Measurements from ENCODE around the gene NPAS3.

DNA sequence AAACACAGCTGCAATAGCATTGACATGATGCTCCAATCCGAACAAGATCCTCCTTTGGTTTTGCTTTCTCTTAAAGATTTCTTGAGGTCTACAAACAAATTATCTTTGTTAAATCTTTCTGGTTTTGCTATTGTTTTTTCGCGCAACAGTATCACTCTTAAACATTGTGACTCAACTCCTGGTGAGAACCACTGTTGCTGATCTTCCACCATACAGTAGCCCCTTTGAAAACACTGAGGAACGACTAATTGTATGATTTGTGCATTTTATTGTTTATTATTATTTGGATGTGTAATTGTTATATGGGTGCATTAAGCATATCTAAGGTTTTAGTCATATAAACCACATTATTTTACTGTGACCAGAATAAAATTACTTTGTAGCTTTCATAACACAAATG lies 729.4 kb downstream of the NPAS3 start:
- TF ChIP-seq, protein P1, sequence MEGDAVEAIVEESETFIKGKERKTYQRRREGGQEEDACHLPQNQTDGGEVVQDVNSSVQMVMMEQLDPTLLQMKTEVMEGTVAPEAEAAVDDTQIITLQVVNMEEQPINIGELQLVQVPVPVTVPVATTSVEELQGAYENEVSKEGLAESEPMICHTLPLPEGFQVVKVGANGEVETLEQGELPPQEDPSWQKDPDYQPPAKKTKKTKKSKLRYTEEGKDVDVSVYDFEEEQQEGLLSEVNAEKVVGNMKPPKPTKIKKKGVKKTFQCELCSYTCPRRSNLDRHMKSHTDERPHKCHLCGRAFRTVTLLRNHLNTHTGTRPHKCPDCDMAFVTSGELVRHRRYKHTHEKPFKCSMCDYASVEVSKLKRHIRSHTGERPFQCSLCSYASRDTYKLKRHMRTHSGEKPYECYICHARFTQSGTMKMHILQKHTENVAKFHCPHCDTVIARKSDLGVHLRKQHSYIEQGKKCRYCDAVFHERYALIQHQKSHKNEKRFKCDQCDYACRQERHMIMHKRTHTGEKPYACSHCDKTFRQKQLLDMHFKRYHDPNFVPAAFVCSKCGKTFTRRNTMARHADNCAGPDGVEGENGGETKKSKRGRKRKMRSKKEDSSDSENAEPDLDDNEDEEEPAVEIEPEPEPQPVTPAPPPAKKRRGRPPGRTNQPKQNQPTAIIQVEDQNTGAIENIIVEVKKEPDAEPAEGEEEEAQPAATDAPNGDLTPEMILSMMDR (IDR thresholded peaks at IDR 0.05): no peak
- TF ChIP-seq POLR2A (IDR thresholded peaks at IDR 0.05): no peak
- TF ChIP-seq POLR2AphosphoS5 (IDR thresholded peaks at IDR 0.05): no peak
- TF ChIP-seq EP300 (IDR thresholded peaks at IDR 0.05): no peak
